Erythroblast (primary cell): Measurements from ENCODE around the gene MSI2.

Experiments used
- GATA1 ChIP-seq: IDR thresholded peaks from 2 replicates; pipeline ENCODE4 v1.6.1; 2011; ENCODE audit warnings: low read depth, mild to moderate bottlenecking, control low read depth, low read length, moderate library complexity
- POLR2A ChIP-seq: IDR thresholded peaks from 2 replicates; pipeline ENCODE4 v1.6.1; 2011; ENCODE audit warnings: mild to moderate bottlenecking, low read length

DNA sequence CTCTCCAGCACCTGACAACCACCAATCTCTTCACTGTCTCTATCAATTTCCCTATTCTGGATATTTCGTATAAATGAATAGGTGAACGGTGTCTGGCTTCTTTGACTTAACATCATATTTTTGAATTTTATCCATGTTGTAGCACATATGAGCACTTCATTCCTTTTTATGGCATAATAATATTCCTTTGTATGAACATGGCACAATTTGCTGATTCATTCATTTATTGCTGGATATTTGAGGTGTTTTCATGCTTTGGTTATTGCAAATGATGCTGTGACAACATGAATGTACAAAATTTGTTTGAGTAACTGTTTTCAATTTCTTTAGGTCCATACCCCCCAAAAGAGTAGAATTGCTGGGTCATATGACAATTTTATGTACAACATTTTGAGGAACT is 476.8 kb downstream of the MSI2 start:
- TF ChIP-seq POLR2A (no peak), GATA1 (no peak)
